GM23248 (cell line): Measurements from ENCODE around the gene KLF18.

Source experiments
- EZH2 ChIP-seq: fragments of 200-600 bp; sonication (generic); IDR thresholded peaks from 2 replicates; pipeline ENCODE4 v1.6.1; 2018; ENCODE audit warnings: antibody characterized with exemption, mild to moderate bottlenecking; ENCODE audit not compliant: insufficient read depth, poor library complexity, severe bottlenecking
- EZH2phosphoT487 ChIP-seq: fragments of 200-600 bp; sonication (generic); IDR thresholded peaks from 2 replicates; pipeline ENCODE4 v1.6.1; 2018; ENCODE audit warnings: antibody characterized with exemption, moderate library complexity, mild to moderate bottlenecking, low read depth; ENCODE audit not compliant: insufficient read depth

GRCh38 chr1:44144962-44145756, 3.7 kb upstream of the KLF18 start:
- no peak for TF ChIP-seq EZH2
- TF ChIP-seq EZH2phosphoT487 = no peak
